OCI-M1 (cell line): ENCODE data around the gene ZNF883.

Experiments used
- DNase-seq: peaks from one replicate; lab custom pipeline; 2025; lab: John Stamatoyannopoulos, UW

ZNF883 gene

GRCh38 chr9:112917987-112918362 is 94.0 kb downstream of the ZNF883 start:
- DNase-seq, result no peak

- no peak for DNase-seq
Measured at GRCh38 chr9:112917047-112917986, 94.7 kb downstream of the ZNF883 start.

GRCh38 chr9:112914524-112914923 is 97.5 kb downstream of the ZNF883 start:
- peak; percentile 15 for DNase-seq

GRCh38 chr9:112913326-112913725 is 98.7 kb downstream of the ZNF883 start:
- DNase-seq, result no peak

GRCh38 chr9:112912636-112913035 is 99.4 kb downstream of the ZNF883 start:
- DNase-seq, result no peak

- DNase-seq, result no peak
Measured at GRCh38 chr9:112911736-112912135, 100.3 kb downstream of the ZNF883 start.
